ENCODE measurements around the gene PRKAR2A. TPM values are rescaled to one million over a fixed set of nuclear protein-coding genes. Genes with fewer than 3 reads are reported as not detected.

PRKAR2A gene
- polyA plus RNA-seq (2011; rRNA removed) (15.3 and 16.2 TPM in 2 replicates), polyA plus RNA-seq (2017; fragmentation: RNase III; extraction: RNeasy Plus Mini Kit Qiagen cat#74134 plus additional on column Dnase treatment) (17.2 to 18.8 TPM (median 18.4 TPM) in 3 replicates), polyA minus RNA-seq (2011; rRNA and poly(A)+ RNA removed) (27.5 and 33.6 TPM in 2 replicates)
- polyA plus RNA-seq (2012; cell fraction: cytosol; rRNA removed) = 4.7 and 7.2 TPM in 2 replicates
- polyA plus RNA-seq (2012; cell fraction: nucleus; rRNA removed) = 7.5 and 8.8 TPM in 2 replicates

- ATAC-seq = peak; percentile 93
- 7% methylated on average over 18 of the region's 81 CpGs for WGBS (ENCODE audit: missing lambda C conversion rate)
- CTCF ChIA-PET = interaction anchor here (0.9 to 1.6 kb wide), 4 partner anchors 9 to 66 kb away, joined by 3 to 4 read pairs (median 3); no protein-coding TSS in a partner anchor
- POLR2A ChIA-PET = interaction anchor here (0.6 to 1.8 kb wide), 4 partner anchors 13 to 130 kb away, joined by 3 to 5 read pairs (median 4); partner anchors contain the start of gene SLC25A20
- TF ChIP-seq POLR2AphosphoS2 (conservative IDR thresholded peaks at IDR 0.05; ENCODE audit: low read length) (no peak), POLR2A (IDR thresholded peaks at IDR 0.05; ENCODE audit: low read length) (peak; percentile 71), JUN (IDR thresholded peaks at IDR 0.05) (peak in 1 of 2 experiments; percentile 71; a peak in 3 of 5 replicates), CHD4 (IDR thresholded peaks at IDR 0.05; ENCODE audit: borderline replicate concordance) (no peak), RNF2 (IDR thresholded peaks at IDR 0.05; ENCODE audit: borderline replicate concordance, low read depth) (no peak)
- Histone ChIP-seq H3K9me3 (no peaks in the 10 kb centered on the region), H3K4me2 (peak within 1 kb of the TSS; percentile 91), H3K4me3 (peak within 1 kb of the TSS; percentile 74), H3K4me1 (peaks cover 15% of the 10 kb centered on the region), H3K27ac (peak within 1 kb of the TSS; percentile 80 to 90)
- DNase-seq (ENCODE audit: low read depth in 1 of 2, low spot score in 1 of 2) = peak; percentile 84 to 85
- no peak for FAIRE-seq
These were observed at the start of gene PRKAR2A for GRCh38 chr3:48847504-48848423. Gene PRKAR2A (minus strand): TSS chr3:48847874. CDS start chr3:48847596, 278 bp downstream.

DNA sequence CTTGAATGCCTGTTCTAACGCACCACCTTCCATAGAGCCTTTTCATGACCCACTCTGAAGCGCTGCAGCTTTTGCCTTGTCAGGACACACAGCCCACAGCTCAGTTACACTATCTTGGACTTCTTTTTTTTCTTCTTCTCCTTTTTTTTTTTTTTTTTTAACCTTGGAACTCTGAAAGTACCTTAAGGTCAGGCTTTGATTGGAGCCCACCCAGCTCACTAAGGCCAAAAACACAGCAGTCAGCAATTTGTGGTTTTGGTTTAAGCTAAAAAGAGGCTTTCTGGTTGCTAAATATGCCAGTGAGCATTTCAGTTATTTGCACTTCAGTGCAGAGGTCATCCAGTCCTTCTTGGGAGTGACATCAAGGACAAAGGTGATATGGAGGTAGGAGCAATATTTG is 49.3 kb upstream of the PRKAR2A start:
- WGBS (ENCODE audit: missing lambda C conversion rate) = 92% methylated on average over 2 of the region's 2 CpGs
- FAIRE-seq (no peak), ATAC-seq (no peak), DNase-seq (ENCODE audit: low read depth in 1 of 2, low spot score in 1 of 2) (no peak)
- ChIA-PET POLR2A (no interaction called here), CTCF (interaction anchor here (0.6 to 1.1 kb wide), 3 partner anchors 22 to 73 kb away, joined by 3 to 4 read pairs (median 3); partner anchors contain the start of genes ARIH2 and PRKAR2A)
- TF ChIP-seq POLR2A (IDR thresholded peaks at IDR 0.05; ENCODE audit: low read length) = no peak
- TF ChIP-seq MAFK (IDR thresholded peaks at IDR 0.05; ENCODE audit: partially characterized antibody) = peak; percentile 74
- Histone ChIP-seq H3K27ac (no peak overlapping the region), H3K9me3 (no peaks in the 10 kb centered on the region), H3K4me3 (no peak overlapping the region), H3K4me1 (peaks cover 13% of the 10 kb centered on the region), H3K4me2 (0 out of 3 replicates have a peak overlapping the region, but pooled peaks have one; percentile 82)

- no peak overlapping the region for H3K4me2 ChIP-seq
- no peak for ATAC-seq
- H3K27ac ChIP-seq = no peak overlapping the region
- TF ChIP-seq CBX8 (IDR thresholded peaks at IDR 0.05) = no peak
- no peak for TF ChIP-seq ZC3H11A (IDR thresholded peaks at IDR 0.05)
- TF ChIP-seq RNF2 (IDR thresholded peaks at IDR 0.05; ENCODE audit: borderline replicate concordance, low read depth) = no peak
- TF ChIP-seq NR3C1 (IDR thresholded peaks at IDR 0.05) = no peak
- TF ChIP-seq EP300 (IDR thresholded peaks at IDR 0.05) = no peak
- no peak for TF ChIP-seq CEBPB (IDR thresholded peaks at IDR 0.05)
- TF ChIP-seq MYC (IDR thresholded peaks at IDR 0.05; ENCODE audit: borderline replicate concordance, low read length) = no peak
- no peak for TF ChIP-seq ESRRA (IDR thresholded peaks at IDR 0.05; ENCODE audit: borderline replicate concordance, low read length)
- TF ChIP-seq SREBF2 (IDR thresholded peaks at IDR 0.05) = no peak
- TF ChIP-seq HDAC2 (IDR thresholded peaks at IDR 0.05) = no peak
- ChIA-PET CTCF (no interaction called here), POLR2A (no interaction called here)
- no peak for DNase-seq (ENCODE audit: low read depth in 1 of 2, low spot score in 1 of 2)
- FAIRE-seq = no peak
- H3K4me1 ChIP-seq = peaks cover 13% of the 10 kb centered on the region
- no peaks in the 10 kb centered on the region for H3K9me3 ChIP-seq
- WGBS (ENCODE audit: missing lambda C conversion rate) = over 99% methylated on average over 6 of the region's 6 CpGs
- no peak overlapping the region for H3K4me3 ChIP-seq
These were observed 46.8 kb upstream of the PRKAR2A start for GRCh38 chr3:48894516-48894915.

GRCh38 chr3:48891606-48892005 is 43.9 kb upstream of the PRKAR2A start:
- DNase-seq (ENCODE audit: low read depth in 1 of 2, low spot score in 1 of 2) (no peak), ATAC-seq (no peak), FAIRE-seq (no peak)
- 88% methylated on average over 8 of the region's 8 CpGs for WGBS (ENCODE audit: missing lambda C conversion rate)
- ChIA-PET CTCF (no interaction called here), POLR2A (no interaction called here)
- H3K4me2 ChIP-seq = no peak overlapping the region
- H3K27ac ChIP-seq = no peak overlapping the region
- H3K4me1 ChIP-seq = no peaks in the 10 kb centered on the region
- no peaks in the 10 kb centered on the region for H3K9me3 ChIP-seq
- no peak overlapping the region for H3K4me3 ChIP-seq
- TF ChIP-seq HDAC2 (IDR thresholded peaks at IDR 0.05) (no peak), ZFP36 (IDR thresholded peaks at IDR 0.05; ENCODE audit: borderline replicate concordance, partially characterized antibody) (no peak), CTCF (IDR thresholded peaks at IDR 0.05) (no peak), HOXA7 (CRISPR knock-in tag; IDR thresholded peaks at IDR 0.05) (no peak), CHD2 (IDR thresholded peaks at IDR 0.05; ENCODE audit: low read length, partially characterized antibody) (no peak), ZC3H11A (IDR thresholded peaks at IDR 0.05) (no peak), MAZ (IDR thresholded peaks at IDR 0.05; ENCODE audit: borderline replicate concordance, low read depth, low read length) (no peak), ZNF302 (CRISPR knock-in tag; IDR thresholded peaks at IDR 0.05) (no peak), SMC3 (IDR thresholded peaks at IDR 0.05) (no peak), HOXB5 (CRISPR knock-in tag; IDR thresholded peaks at IDR 0.05) (no peak)
- TF ChIP-seq, protein P1, sequence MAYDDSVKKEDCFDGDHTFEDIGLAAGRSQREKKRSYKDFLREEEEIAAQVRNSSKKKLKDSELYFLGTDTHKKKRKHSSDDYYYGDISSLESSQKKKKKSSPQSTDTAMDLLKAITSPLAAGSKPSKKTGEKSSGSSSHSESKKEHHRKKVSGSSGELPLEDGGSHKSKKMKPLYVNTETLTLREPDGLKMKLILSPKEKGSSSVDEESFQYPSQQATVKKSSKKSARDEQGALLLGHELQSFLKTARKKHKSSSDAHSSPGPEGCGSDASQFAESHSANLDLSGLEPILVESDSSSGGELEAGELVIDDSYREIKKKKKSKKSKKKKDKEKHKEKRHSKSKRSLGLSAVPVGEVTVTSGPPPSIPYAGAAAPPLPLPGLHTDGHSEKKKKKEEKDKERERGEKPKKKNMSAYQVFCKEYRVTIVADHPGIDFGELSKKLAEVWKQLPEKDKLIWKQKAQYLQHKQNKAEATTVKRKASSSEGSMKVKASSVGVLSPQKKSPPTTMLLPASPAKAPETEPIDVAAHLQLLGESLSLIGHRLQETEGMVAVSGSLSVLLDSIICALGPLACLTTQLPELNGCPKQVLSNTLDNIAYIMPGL (CRISPR knock-in tag; IDR thresholded peaks at IDR 0.05; ENCODE audit: borderline replicate concordance) = no peak
- TF ChIP-seq, protein P2, sequence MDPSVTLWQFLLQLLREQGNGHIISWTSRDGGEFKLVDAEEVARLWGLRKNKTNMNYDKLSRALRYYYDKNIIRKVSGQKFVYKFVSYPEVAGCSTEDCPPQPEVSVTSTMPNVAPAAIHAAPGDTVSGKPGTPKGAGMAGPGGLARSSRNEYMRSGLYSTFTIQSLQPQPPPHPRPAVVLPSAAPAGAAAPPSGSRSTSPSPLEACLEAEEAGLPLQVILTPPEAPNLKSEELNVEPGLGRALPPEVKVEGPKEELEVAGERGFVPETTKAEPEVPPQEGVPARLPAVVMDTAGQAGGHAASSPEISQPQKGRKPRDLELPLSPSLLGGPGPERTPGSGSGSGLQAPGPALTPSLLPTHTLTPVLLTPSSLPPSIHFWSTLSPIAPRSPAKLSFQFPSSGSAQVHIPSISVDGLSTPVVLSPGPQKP (IDR thresholded peaks at IDR 0.05; ENCODE audit: low read depth, low read length) = no peak
